ENCODE data around the gene DSCAM. TPM values are rescaled to one million over a fixed set of nuclear protein-coding genes. Genes with fewer than 3 reads are reported as not detected.

The DSCAM gene
- total RNA-seq, 4 donors from 2014 or later: 0.03 TPM; not detected in 3

- in situ Hi-C loops (cut with MboI; ENCODE audit: low sequenced_read_pairs in 4 of 4): no loop called here
- no peak overlapping the region for H3K27ac ChIP-seq
- H3K36me3 ChIP-seq: no peaks in the 10 kb centered on the region
- H3K4me3 ChIP-seq: no peak overlapping the region
- DNase-seq (no peak), ATAC-seq (no peak)
- H3K4me1 ChIP-seq: no peaks in the 10 kb centered on the region
- H3K9me3 ChIP-seq: no peaks in the 10 kb centered on the region
- TF ChIP-seq POLR2A (IDR thresholded peaks at IDR 0.05) (no peak), CTCF (IDR thresholded peaks at IDR 0.05 in 4 of 5, conservative IDR thresholded peaks at IDR 0.05 in 1 of 5) (no peak)
- intact Hi-C loops (cut with DNase I; ENCODE audit: low total_unique reads): no loop called here
- no peaks in the 10 kb centered on the region for H3K27me3 ChIP-seq
Observed at GRCh38 chr21:40393066-40393465, 453.9 kb downstream of the DSCAM start.

GRCh38 chr21:40388046-40388445 lies 458.9 kb downstream of the DSCAM start:
- no peak overlapping the region for H3K4me3 ChIP-seq
- no peaks in the 10 kb centered on the region for H3K9me3 ChIP-seq
- ATAC-seq (no peak), DNase-seq (no peak)
- H3K4me1 ChIP-seq: no peaks in the 10 kb centered on the region
- in situ Hi-C loops (cut with MboI; ENCODE audit: low sequenced_read_pairs in 4 of 4): loop anchor here in 1 of 4 donors (10.0 kb wide), 1 partner anchor 243 kb away; no protein-coding TSS in a partner anchor
- H3K27ac ChIP-seq: no peak overlapping the region
- H3K27me3 ChIP-seq: no peaks in the 10 kb centered on the region
- no peaks in the 10 kb centered on the region for H3K36me3 ChIP-seq
- intact Hi-C loops (cut with DNase I; ENCODE audit: low total_unique reads): no loop called here
- no peak for TF ChIP-seq CTCF (IDR thresholded peaks at IDR 0.05 in 4 of 5, conservative IDR thresholded peaks at IDR 0.05 in 1 of 5)
- no peak for TF ChIP-seq POLR2A (IDR thresholded peaks at IDR 0.05)

DNA sequence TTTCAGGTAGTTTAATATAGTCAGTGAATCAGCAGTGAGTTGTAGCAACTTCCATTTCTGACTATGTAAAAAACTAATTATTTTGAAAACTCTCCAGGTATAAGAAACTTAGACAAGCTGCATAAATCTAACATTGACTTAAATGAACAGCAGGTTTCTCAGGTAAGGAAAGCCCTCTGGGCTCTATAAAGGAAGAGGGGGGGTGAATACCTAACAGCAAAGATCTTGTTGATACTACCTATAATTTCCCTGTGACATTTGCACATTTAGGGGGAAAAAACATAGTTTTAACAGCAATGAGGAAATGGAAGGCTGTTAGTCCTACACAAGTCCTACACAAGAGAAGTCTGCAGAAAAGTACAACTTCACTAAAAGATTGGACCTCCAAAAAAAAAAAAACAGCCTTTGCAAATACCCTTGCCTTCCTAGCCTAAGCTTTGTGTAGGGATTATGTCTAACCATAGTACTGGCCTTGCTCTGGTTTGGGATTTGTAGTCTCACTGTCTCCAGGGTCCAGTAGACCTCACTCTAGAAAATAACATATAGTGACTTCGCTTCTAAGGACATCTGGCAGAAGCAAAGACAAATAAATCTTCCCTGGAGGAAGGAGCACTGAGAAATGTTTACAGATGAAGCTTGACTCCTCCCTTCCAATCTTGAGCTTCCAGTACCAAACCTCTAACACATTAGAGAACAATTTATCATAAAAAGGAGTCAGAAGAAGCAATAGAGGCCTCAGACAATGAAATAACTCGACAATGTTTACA lies 459.8 kb downstream of the DSCAM start:
- Histone ChIP-seq H3K4me3 (no peak overlapping the region), H3K9me3 (no peaks in the 10 kb centered on the region), H3K27ac (no peak overlapping the region), H3K36me3 (no peaks in the 10 kb centered on the region), H3K27me3 (no peaks in the 10 kb centered on the region), H3K4me1 (no peaks in the 10 kb centered on the region)
- no peak for DNase-seq
- in situ Hi-C loops (cut with MboI; ENCODE audit: low sequenced_read_pairs in 4 of 4) (loop anchor here in 1 of 4 donors (10.0 kb wide), 1 partner anchor 242 kb away; no protein-coding TSS in a partner anchor), intact Hi-C loops (cut with DNase I; ENCODE audit: low total_unique reads) (no loop called here)
- ATAC-seq: no peak
- TF ChIP-seq CTCF (IDR thresholded peaks at IDR 0.05 in 4 of 5, conservative IDR thresholded peaks at IDR 0.05 in 1 of 5) (no peak), POLR2A (IDR thresholded peaks at IDR 0.05) (no peak)

DNA sequence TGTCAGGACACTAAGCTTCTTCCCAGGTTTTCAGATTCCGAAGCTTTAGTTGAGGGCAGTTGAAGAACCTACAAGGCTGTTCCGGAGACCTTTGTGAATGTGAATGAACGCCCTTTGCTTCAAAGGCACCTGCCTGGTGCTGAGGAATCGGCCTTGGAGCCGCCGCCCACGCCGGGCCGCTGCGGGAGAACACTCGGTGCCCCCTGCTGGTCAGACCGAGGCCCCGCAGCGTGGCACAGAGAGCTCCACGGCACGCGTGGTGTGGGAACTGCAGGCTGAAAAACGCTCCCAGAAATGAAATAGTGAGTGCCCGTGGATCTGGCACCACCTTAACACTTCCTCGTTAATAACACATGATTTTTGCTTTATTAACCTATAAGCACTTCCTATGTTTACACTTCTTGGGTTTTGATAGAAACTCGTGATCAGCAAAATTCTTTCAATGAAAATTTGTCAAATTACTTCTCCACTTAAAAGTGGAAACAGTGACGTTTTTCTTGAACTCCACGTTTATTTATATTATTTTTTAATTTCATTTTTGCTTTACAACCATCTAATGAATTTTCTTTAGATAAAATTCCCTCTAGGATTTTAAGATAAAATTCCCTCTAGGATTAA lies 460.6 kb downstream of the DSCAM start:
- intact Hi-C loops (cut with DNase I; ENCODE audit: low total_unique reads) (no loop called here), in situ Hi-C loops (cut with MboI; ENCODE audit: low sequenced_read_pairs in 4 of 4) (loop anchor here in 1 of 4 donors (10.0 kb wide), 1 partner anchor 242 kb away; no protein-coding TSS in a partner anchor)
- Histone ChIP-seq H3K9me3 (no peaks in the 10 kb centered on the region), H3K4me3 (no peak overlapping the region), H3K4me1 (no peaks in the 10 kb centered on the region), H3K27me3 (no peaks in the 10 kb centered on the region), H3K36me3 (no peaks in the 10 kb centered on the region), H3K27ac (no peak overlapping the region)
- no peak for DNase-seq
- no peak for TF ChIP-seq POLR2A (IDR thresholded peaks at IDR 0.05)
- peak in 4 of 5 experiments; percentile 8 to 46 (median 38) for TF ChIP-seq CTCF (IDR thresholded peaks at IDR 0.05 in 4 of 5, conservative IDR thresholded peaks at IDR 0.05 in 1 of 5)
- ATAC-seq: no peak
